Measurements from ENCODE around the gene RIT2. TPM values are rescaled to one million over a fixed set of nuclear protein-coding genes. Genes with fewer than 3 reads are reported as not detected.

Gene RIT2
- total and polyA plus RNA-seq, 4 donors, result 7.1 to 30.1 (median 22.4) TPM

- WGBS (ENCODE audit: insufficient coverage), result 96% methylated on average over 3 of the region's 3 CpGs
- Histone ChIP-seq H3K4me3 (ENCODE audit: low read depth, low read length) (no peak overlapping the region), H3K4me1 (ENCODE audit: control insufficient read depth, insufficient read depth, low read length) (no peaks in the 10 kb centered on the region), H3K9me3 (ENCODE audit: control insufficient read depth, insufficient read depth, low read length) (no peaks in the 10 kb centered on the region), H3K36me3 (ENCODE audit: control insufficient read depth, insufficient read depth, low read length) (no peaks in the 10 kb centered on the region), H3K27me3 (ENCODE audit: control insufficient read depth, insufficient read depth, low read length) (no peaks in the 10 kb centered on the region), H3K27ac (ENCODE audit: low read depth, low read length) (no peak overlapping the region)
- no peak for DNase-seq (ENCODE audit: low read depth in 4 of 6, low spot score in 6 of 6)
Measured at GRCh38 chr18:42929857-42930256, 185.6 kb downstream of the RIT2 start.

GRCh38 chr18:42929181-42929580 is 186.3 kb downstream of the RIT2 start:
- no CpG with 5 or more reads among the region's 1 CpG for WGBS (ENCODE audit: insufficient coverage)
- no peak overlapping the region for H3K27ac ChIP-seq (ENCODE audit: low read depth, low read length)

GRCh38 chr18:42925036-42925435 is 190.4 kb downstream of the RIT2 start:
- no peaks in the 10 kb centered on the region for H3K36me3 ChIP-seq (ENCODE audit: control insufficient read depth, insufficient read depth, low read length)
- no CpG with 5 or more reads among the region's 2 CpGs for WGBS (ENCODE audit: insufficient coverage)
- H3K27ac ChIP-seq (ENCODE audit: low read depth, low read length), result no peak overlapping the region
- H3K27me3 ChIP-seq (ENCODE audit: control insufficient read depth, insufficient read depth, low read length), result no peaks in the 10 kb centered on the region
- no peak for DNase-seq (ENCODE audit: low read depth in 4 of 6, low spot score in 6 of 6)
- no peaks in the 10 kb centered on the region for H3K9me3 ChIP-seq (ENCODE audit: control insufficient read depth, insufficient read depth, low read length)
- no peaks in the 10 kb centered on the region for H3K4me1 ChIP-seq (ENCODE audit: control insufficient read depth, insufficient read depth, low read length)
- no peak overlapping the region for H3K4me3 ChIP-seq (ENCODE audit: low read depth, low read length)

More at GRCh38 chr18:42929181-42929580, 186.3 kb downstream of the RIT2 start:
- H3K4me3 ChIP-seq (ENCODE audit: low read depth, low read length), result no peak overlapping the region
- DNase-seq (ENCODE audit: low read depth in 4 of 6, low spot score in 6 of 6), result no peak
- H3K4me1 ChIP-seq (ENCODE audit: control insufficient read depth, insufficient read depth, low read length), result no peaks in the 10 kb centered on the region
- H3K27me3 ChIP-seq (ENCODE audit: control insufficient read depth, insufficient read depth, low read length), result no peaks in the 10 kb centered on the region
- no peaks in the 10 kb centered on the region for H3K9me3 ChIP-seq (ENCODE audit: control insufficient read depth, insufficient read depth, low read length)
- H3K36me3 ChIP-seq (ENCODE audit: control insufficient read depth, insufficient read depth, low read length), result no peaks in the 10 kb centered on the region

GRCh38 chr18:42922363-42922762 is 193.1 kb downstream of the RIT2 start:
- no peak for DNase-seq (ENCODE audit: low read depth in 4 of 6, low spot score in 6 of 6)
- Histone ChIP-seq H3K36me3 (ENCODE audit: control insufficient read depth, insufficient read depth, low read length) (no peaks in the 10 kb centered on the region), H3K27ac (ENCODE audit: low read depth, low read length) (no peak overlapping the region), H3K9me3 (ENCODE audit: control insufficient read depth, insufficient read depth, low read length) (no peaks in the 10 kb centered on the region), H3K4me3 (ENCODE audit: low read depth, low read length) (no peak overlapping the region), H3K4me1 (ENCODE audit: control insufficient read depth, insufficient read depth, low read length) (no peaks in the 10 kb centered on the region), H3K27me3 (ENCODE audit: control insufficient read depth, insufficient read depth, low read length) (no peaks in the 10 kb centered on the region)
- no CpG with 5 or more reads among the region's 3 CpGs for WGBS (ENCODE audit: insufficient coverage)

DNA sequence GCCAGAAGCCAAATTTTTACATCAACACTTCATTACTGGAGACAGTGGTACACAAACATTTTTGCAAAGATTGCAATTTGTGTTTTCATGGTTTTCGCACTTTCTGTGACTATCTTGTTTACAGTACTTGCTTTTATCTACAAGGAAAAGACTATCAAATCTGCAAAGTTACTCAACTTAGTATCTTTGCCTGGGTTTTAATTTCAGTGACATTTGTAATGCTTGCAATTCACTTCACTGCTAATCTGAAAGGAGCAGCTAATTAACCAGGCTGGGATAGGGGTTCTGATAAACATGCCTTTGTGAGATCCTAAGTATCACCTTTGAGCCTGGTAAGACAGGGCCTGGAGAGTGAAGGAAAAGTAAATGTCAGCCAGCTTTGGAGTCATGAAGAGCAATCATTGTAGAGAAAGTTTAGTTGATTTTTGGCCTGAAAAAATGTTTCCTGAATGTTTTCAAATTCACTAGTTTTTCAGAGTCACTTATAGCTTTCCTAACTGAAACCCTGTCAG is 194.2 kb downstream of the RIT2 start:
- no peaks in the 10 kb centered on the region for H3K9me3 ChIP-seq (ENCODE audit: control insufficient read depth, insufficient read depth, low read length)
- 100% methylated on average over 1 of the region's 1 CpG for whole genome bisulfite sequencing (ENCODE audit: insufficient coverage)
- H3K4me3 ChIP-seq (ENCODE audit: low read depth, low read length), result no peak overlapping the region
- DNase-seq (ENCODE audit: low read depth in 4 of 6, low spot score in 6 of 6), result no peak
- no peak overlapping the region for H3K27ac ChIP-seq (ENCODE audit: low read depth, low read length)
- no peaks in the 10 kb centered on the region for H3K27me3 ChIP-seq (ENCODE audit: control insufficient read depth, insufficient read depth, low read length)
- no peaks in the 10 kb centered on the region for H3K4me1 ChIP-seq (ENCODE audit: control insufficient read depth, insufficient read depth, low read length)
- H3K36me3 ChIP-seq (ENCODE audit: control insufficient read depth, insufficient read depth, low read length), result no peaks in the 10 kb centered on the region

- DNase-seq (ENCODE audit: low read depth in 4 of 6, low spot score in 6 of 6), result no peak
- Histone ChIP-seq H3K27me3 (ENCODE audit: control insufficient read depth, insufficient read depth, low read length) (no peaks in the 10 kb centered on the region), H3K4me1 (ENCODE audit: control insufficient read depth, insufficient read depth, low read length) (no peaks in the 10 kb centered on the region), H3K4me3 (ENCODE audit: low read depth, low read length) (no peak overlapping the region), H3K27ac (ENCODE audit: low read depth, low read length) (no peak overlapping the region), H3K36me3 (ENCODE audit: control insufficient read depth, insufficient read depth, low read length) (no peaks in the 10 kb centered on the region), H3K9me3 (ENCODE audit: control insufficient read depth, insufficient read depth, low read length) (no peaks in the 10 kb centered on the region)
- WGBS (ENCODE audit: insufficient coverage), result no CpG with 5 or more reads among the region's 1 CpG
Measured at GRCh38 chr18:42920621-42921020, 194.9 kb downstream of the RIT2 start.

DNA sequence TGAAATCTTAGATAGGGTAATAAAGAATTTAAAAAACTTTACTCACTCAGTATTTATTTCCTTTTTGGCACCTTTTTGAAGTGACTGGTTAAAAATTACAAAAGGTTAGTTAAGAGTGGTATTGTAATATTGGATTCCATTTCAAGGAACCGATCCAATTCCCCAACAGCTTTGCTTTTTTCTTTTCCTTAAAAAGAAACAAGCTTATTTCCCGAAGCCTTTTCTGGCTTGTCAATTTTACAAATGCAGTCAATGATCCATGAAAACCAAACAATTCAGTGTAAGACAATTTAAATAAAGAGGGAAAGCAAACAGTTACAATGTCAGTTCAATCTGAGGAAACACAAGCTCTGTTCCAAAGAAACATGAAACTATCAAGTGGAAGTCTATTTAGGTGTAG is 200.2 kb downstream of the RIT2 start:
- Histone ChIP-seq H3K27ac (ENCODE audit: low read depth, low read length) (no peak overlapping the region), H3K4me1 (ENCODE audit: control insufficient read depth, insufficient read depth, low read length) (no peaks in the 10 kb centered on the region), H3K36me3 (ENCODE audit: control insufficient read depth, insufficient read depth, low read length) (no peaks in the 10 kb centered on the region), H3K9me3 (ENCODE audit: control insufficient read depth, insufficient read depth, low read length) (no peaks in the 10 kb centered on the region), H3K4me3 (ENCODE audit: low read depth, low read length) (no peak overlapping the region), H3K27me3 (ENCODE audit: control insufficient read depth, insufficient read depth, low read length) (no peaks in the 10 kb centered on the region)
- peak in 2 of 6 donors; percentile 49 to 54 for DNase-seq (ENCODE audit: low read depth in 4 of 6, low spot score in 6 of 6)
- no CpG with 5 or more reads among the region's 2 CpGs for WGBS (ENCODE audit: insufficient coverage)

DNA sequence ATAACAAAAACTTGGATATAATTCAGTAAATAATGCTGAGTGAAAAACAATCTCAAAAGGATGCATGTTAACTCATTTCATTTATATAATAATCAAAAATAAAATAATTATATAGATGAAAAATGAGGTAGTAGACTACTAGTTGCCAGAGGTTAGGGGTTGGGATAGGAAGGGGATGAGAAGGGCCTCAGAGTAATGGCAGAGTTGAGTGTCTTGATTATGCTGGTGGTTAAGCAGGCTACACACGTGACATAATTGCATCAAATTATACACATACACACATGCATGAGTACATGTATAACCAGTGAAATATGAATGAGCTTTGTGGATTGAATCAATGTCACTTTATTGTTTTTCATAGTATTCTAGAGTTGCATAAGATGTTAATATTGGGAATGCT is 201.0 kb downstream of the RIT2 start:
- Histone ChIP-seq H3K27ac (ENCODE audit: low read depth, low read length) (no peak overlapping the region), H3K4me1 (ENCODE audit: control insufficient read depth, insufficient read depth, low read length) (no peaks in the 10 kb centered on the region), H3K36me3 (ENCODE audit: control insufficient read depth, insufficient read depth, low read length) (no peaks in the 10 kb centered on the region), H3K9me3 (ENCODE audit: control insufficient read depth, insufficient read depth, low read length) (no peaks in the 10 kb centered on the region), H3K4me3 (ENCODE audit: low read depth, low read length) (no peak overlapping the region), H3K27me3 (ENCODE audit: control insufficient read depth, insufficient read depth, low read length) (no peaks in the 10 kb centered on the region)
- DNase-seq (ENCODE audit: low read depth in 4 of 6, low spot score in 6 of 6), result no peak
- no CpG with 5 or more reads among the region's 1 CpG for WGBS (ENCODE audit: insufficient coverage)

GRCh38 chr18:42909095-42909494 is 206.4 kb downstream of the RIT2 start:
- Histone ChIP-seq H3K4me1 (ENCODE audit: control insufficient read depth, insufficient read depth, low read length) (no peaks in the 10 kb centered on the region), H3K36me3 (ENCODE audit: control insufficient read depth, insufficient read depth, low read length) (no peaks in the 10 kb centered on the region), H3K27ac (ENCODE audit: low read depth, low read length) (no peak overlapping the region), H3K27me3 (ENCODE audit: control insufficient read depth, insufficient read depth, low read length) (no peaks in the 10 kb centered on the region), H3K4me3 (ENCODE audit: low read depth, low read length) (no peak overlapping the region), H3K9me3 (ENCODE audit: control insufficient read depth, insufficient read depth, low read length) (peaks cover 1% of the 10 kb centered on the region)
- 100% methylated on average over 1 of the region's 3 CpGs for WGBS (ENCODE audit: insufficient coverage)
- no peak for DNase-seq (ENCODE audit: low read depth in 4 of 6, low spot score in 6 of 6)

- H3K9me3 ChIP-seq (ENCODE audit: control insufficient read depth, insufficient read depth, low read length), result peaks cover 1% of the 10 kb centered on the region
- no peak overlapping the region for H3K27ac ChIP-seq (ENCODE audit: low read depth, low read length)
- no CpG with 5 or more reads among the region's 1 CpG for WGBS (ENCODE audit: insufficient coverage)
- H3K4me1 ChIP-seq (ENCODE audit: control insufficient read depth, insufficient read depth, low read length), result no peaks in the 10 kb centered on the region
- no peak overlapping the region for H3K4me3 ChIP-seq (ENCODE audit: low read depth, low read length)
- DNase-seq (ENCODE audit: low read depth in 4 of 6, low spot score in 6 of 6), result no peak
- no peaks in the 10 kb centered on the region for H3K36me3 ChIP-seq (ENCODE audit: control insufficient read depth, insufficient read depth, low read length)
- H3K27me3 ChIP-seq (ENCODE audit: control insufficient read depth, insufficient read depth, low read length), result no peaks in the 10 kb centered on the region
Measured at GRCh38 chr18:42906761-42907160, 208.7 kb downstream of the RIT2 start.
